HepG2 (cell line): ENCODE results near the gene CEP131.

Experiments used
- ARNT ChIP-seq: fragments of 450-650 bp; IDR thresholded peaks from 2 replicates; pipeline ENCODE4 v1.6.1; 2017
- KLF9 ChIP-seq: IDR thresholded peaks from 2 replicates; pipeline ENCODE4 v1.6.1; 2016; ENCODE audit warnings: low read depth
- MZF1 ChIP-seq: sonication (generic); formaldehyde crosslinking; IDR thresholded peaks from 2 replicates; pipeline ENCODE4 v1.8.1; 2023; ENCODE audit warnings: mild to moderate bottlenecking, missing genetic modification reagents, borderline replicate concordance
- POLR2A ChIP-seq, 2 experiments: IDR thresholded peaks; 2 replicates each; pipeline ENCODE4 v1.6.1; 2011; ENCODE audit warnings: low read depth in 2 of 2, low read length in 2 of 2, mild to moderate bottlenecking in 1 of 2, moderate library complexity in 1 of 2; ENCODE audit not compliant: insufficient read depth in 1 of 2
- POLR2AphosphoS5 ChIP-seq: IDR thresholded peaks from 2 replicates; pipeline ENCODE4 v1.6.1; 2012; ENCODE audit warnings: low read depth, low read length
- RXRA ChIP-seq: sonication (generic); formaldehyde crosslinking; IDR thresholded peaks from 2 replicates; pipeline ENCODE4 v1.5.1; 2020; ENCODE audit warnings: missing genetic modification reagents
- ZFP41 ChIP-seq: sonication (generic); formaldehyde crosslinking; IDR thresholded peaks from 2 replicates; pipeline ENCODE4 v1.4.0; 2020; ENCODE audit warnings: mild to moderate bottlenecking, missing genetic modification reagents, borderline replicate concordance
- ZNF337 ChIP-seq: sonication (generic); formaldehyde crosslinking; IDR thresholded peaks from 2 replicates; pipeline ENCODE4 v1.5.1; 2020; ENCODE audit warnings: missing genetic modification reagents, low read depth, mild to moderate bottlenecking, borderline replicate concordance
- ZNF570 ChIP-seq: sonication (generic); formaldehyde crosslinking; IDR thresholded peaks from 2 replicates; pipeline ENCODE4 v1.4.0; 2020; ENCODE audit warnings: mild to moderate bottlenecking, missing genetic modification reagents, borderline replicate concordance
- TF ChIP-seq, protein P1 (sequence below): sonication (generic); formaldehyde crosslinking; IDR thresholded peaks from 2 replicates; pipeline ENCODE4 v1.5.0; 2020; ENCODE audit warnings: mild to moderate bottlenecking, missing genetic modification reagents, moderate library complexity

DNA sequence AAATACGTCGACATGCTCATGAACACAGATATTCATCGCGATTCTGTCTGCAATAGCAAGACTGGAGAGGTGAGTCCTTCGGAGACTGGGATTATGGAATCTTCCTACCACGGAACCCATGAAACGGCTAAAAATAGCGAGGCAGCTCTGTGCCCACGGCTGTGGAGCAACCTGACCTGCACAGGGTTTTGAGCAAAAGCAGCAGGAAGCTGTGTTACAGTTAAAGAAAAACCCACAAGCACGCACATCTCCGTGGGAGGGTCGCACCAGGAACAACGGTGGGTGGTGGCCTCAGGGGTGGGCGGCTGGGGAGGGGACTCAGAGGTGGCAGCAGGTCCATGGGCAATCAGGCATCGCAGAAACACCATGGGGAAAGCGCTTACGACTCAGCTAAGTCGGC, 47.5 kb upstream of the CEP131 start:
- TF ChIP-seq POLR2AphosphoS5 (no peak), ZNF337 (no peak), POLR2A (IDR thresholded peaks at IDR 0.05; ENCODE audit: insufficient read depth in 1 of 2, low read depth in 2 of 2, low read length in 2 of 2) (no peak), KLF9 (CRISPR knock-in tag) (no peak), RXRA (CRISPR knock-in tag) (no peak), ZFP41 (no peak), MZF1 (CRISPR knock-in tag) (no peak), ZNF570 (no peak), ARNT (no peak)
- TF ChIP-seq, protein P1, sequence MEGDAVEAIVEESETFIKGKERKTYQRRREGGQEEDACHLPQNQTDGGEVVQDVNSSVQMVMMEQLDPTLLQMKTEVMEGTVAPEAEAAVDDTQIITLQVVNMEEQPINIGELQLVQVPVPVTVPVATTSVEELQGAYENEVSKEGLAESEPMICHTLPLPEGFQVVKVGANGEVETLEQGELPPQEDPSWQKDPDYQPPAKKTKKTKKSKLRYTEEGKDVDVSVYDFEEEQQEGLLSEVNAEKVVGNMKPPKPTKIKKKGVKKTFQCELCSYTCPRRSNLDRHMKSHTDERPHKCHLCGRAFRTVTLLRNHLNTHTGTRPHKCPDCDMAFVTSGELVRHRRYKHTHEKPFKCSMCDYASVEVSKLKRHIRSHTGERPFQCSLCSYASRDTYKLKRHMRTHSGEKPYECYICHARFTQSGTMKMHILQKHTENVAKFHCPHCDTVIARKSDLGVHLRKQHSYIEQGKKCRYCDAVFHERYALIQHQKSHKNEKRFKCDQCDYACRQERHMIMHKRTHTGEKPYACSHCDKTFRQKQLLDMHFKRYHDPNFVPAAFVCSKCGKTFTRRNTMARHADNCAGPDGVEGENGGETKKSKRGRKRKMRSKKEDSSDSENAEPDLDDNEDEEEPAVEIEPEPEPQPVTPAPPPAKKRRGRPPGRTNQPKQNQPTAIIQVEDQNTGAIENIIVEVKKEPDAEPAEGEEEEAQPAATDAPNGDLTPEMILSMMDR (CRISPR knock-in tag), result no peak
